Glomerular endothelial cell (primary cell): ENCODE results near the gene ADPGK. TPM values are rescaled to one million over a fixed set of nuclear protein-coding genes. Genes with fewer than 3 reads are reported as not detected.

Experiments
- total RNA-seq: library from RNA; depleted of rRNA; stranded (reverse); fragments of >200 nt; gene quantifications from 2 replicates; pipeline ENCODE4 v1.2.3, GENCODE V29; 2015

ADPGK gene
- total RNA-seq, 1 donor from 2014 or later = 63.1 TPM

Other genes starting within 250 kb of the ADPGK start
- not detected in 2 replicates for gene GOLGA6B, start 129.1 kb downstream of the ADPGK start, total RNA-seq
- gene HIGD2B, start 97.6 kb downstream of the ADPGK start, total RNA-seq = not detected in 2 replicates
- 9.7 and 34.9 TPM in 2 replicates for gene BBS4, start 97.6 kb downstream of the ADPGK start, total RNA-seq